HCT116 (cell line): ENCODE measurements around the gene DTWD2. TPM values are rescaled to one million over a fixed set of nuclear protein-coding genes. Genes with fewer than 3 reads are reported as not detected.

Experiments
- ATAC-seq: fragments of 200-7000 bp; cut with Tn5 transposase; 2 replicates; pipeline ENCODE4 v1.9.1; 2020; ENCODE audit warnings: mild to moderate bottlenecking, moderate library complexity
- BruUV-seq: library from RNA; stranded (reverse); fragments of 400-500 nt; replicated peaks from 2 replicates; lab custom pipeline; 2021; lab: Mats Ljungman, UMichigan
- CTCF ChIA-PET: fragments of 300-600 bp; sonication (Branson Sonifier 250); formaldehyde crosslinking; loops from one replicate; lab custom pipeline; 2021; ENCODE audit warnings: antibody characterized with exemption; lab: Charles Lee
- POLR2A ChIA-PET: fragments of 300-600, 350-600 bp; sonication (Branson Sonifier 250); formaldehyde crosslinking; loops from one replicate; lab custom pipeline; 2021; ENCODE audit warnings: antibody characterized with exemption; lab: Charles Lee
- RAD21 ChIA-PET, 2 experiments: fragments of 300-600 bp; sonication (Branson Sonifier 250); formaldehyde crosslinking; loops; one replicate each; lab custom pipeline; 2023; ENCODE audit warnings: low total read pairs in 2 of 2; ENCODE audit not compliant: uncharacterized antibody in 2 of 2, unreplicated experiment in 2 of 2, low non-redundant PET in 1 of 2; lab: Charles Lee
- DNase-seq: peaks from one replicate; pipeline ENCODE4 v3.0.0-alpha.2; 2010; ENCODE audit warnings: low read depth, low spot score
- H2AFZ ChIP-seq: fragments of 200-600 bp; shearing (Covaris generic), sonication (generic); 2 replicates; pipeline ENCODE4 v1.6.1; 2017; ENCODE audit warnings: low read depth, mixed run types, mixed read lengths, antibody characterized with exemption, low read length; ENCODE audit not compliant: poor library complexity, severe bottlenecking
- H3K27ac ChIP-seq: 2 replicates; pipeline ENCODE4 v1.5.1; 2012; ENCODE audit warnings: low read depth, low read length
- H3K27me3 ChIP-seq: fragments of 200-600 bp; sonication (generic); 2 replicates; pipeline ENCODE4 v1.6.1; 2016; ENCODE audit warnings: mixed run types, low read length, mixed read lengths; ENCODE audit not compliant: insufficient read depth
- H3K36me3 ChIP-seq, 2 experiments: fragments of 200-500 bp in 1 of 2; fragments of 200-600 bp in 1 of 2; sonication (Bioruptor generic) in 1 of 2; sonication (generic) in 1 of 2; 2 replicates each; pipeline versions ENCODE4 v1.5.1 to v1.6.1; 2014 to 2016; ENCODE audit warnings: low read length in 2 of 2, inconsistent platforms in 1 of 2, mixed read lengths in 1 of 2, mixed run types in 1 of 2; ENCODE audit not compliant: insufficient read depth in 2 of 2, control insufficient read depth in 1 of 2
- H3K4me1 ChIP-seq, 2 experiments: fragments of 200-600 bp in 1 of 2; sonication (generic) in 1 of 2; 2 replicates each; pipeline versions ENCODE4 v1.5.1 to v1.6.1; 2012 to 2017; ENCODE audit warnings: low read length in 2 of 2, inconsistent platforms in 1 of 2, mild to moderate bottlenecking in 1 of 2, mixed read lengths in 1 of 2, mixed run types in 1 of 2, moderate library complexity in 1 of 2; ENCODE audit not compliant: insufficient read depth in 2 of 2, control insufficient read depth in 1 of 2
- H3K4me2 ChIP-seq: fragments of 200-600 bp; sonication (generic); 2 replicates; pipeline ENCODE4 v1.6.1; 2017; ENCODE audit warnings: mixed run types, low read length, mixed read lengths
- H3K4me3 ChIP-seq, 2 experiments: fragments of 200-600 bp in 1 of 2; sonication (generic) in 1 of 2; replicated peaks in 1 of 2; 2 replicates each; pipeline ENCODE4 v1.5.1; 2011 to 2016; ENCODE audit warnings: low read length in 2 of 2, control low read depth in 1 of 2, low read depth in 1 of 2, mild to moderate bottlenecking in 1 of 2, mixed read lengths in 1 of 2, mixed run types in 1 of 2
- H3K79me2 ChIP-seq: fragments of 200-600 bp; sonication (generic); 2 replicates; pipeline ENCODE4 v1.6.1; 2017; ENCODE audit warnings: mild to moderate bottlenecking, mixed run types, low read length, moderate library complexity, mixed read lengths; ENCODE audit not compliant: insufficient read depth
- H3K9ac ChIP-seq: fragments of 200-600 bp; sonication (generic); 2 replicates; pipeline ENCODE4 v1.6.1; 2016; ENCODE audit warnings: low read length, mixed read lengths
- H3K9me2 ChIP-seq: fragments of 200-600 bp; sonication (generic), shearing (Covaris generic); 2 replicates; pipeline ENCODE4 v1.6.1; 2017; ENCODE audit warnings: mixed run types, mild to moderate bottlenecking, moderate library complexity; ENCODE audit not compliant: insufficient read depth
- H3K9me3 ChIP-seq, 2 experiments: fragments of 200-500 bp in 1 of 2; fragments of 200-600 bp in 1 of 2; sonication (Bioruptor generic) in 1 of 2; sonication (generic) in 1 of 2; 2 replicates each; pipeline ENCODE4 v1.6.1; 2014 to 2017; ENCODE audit warnings: low read length in 2 of 2, mixed read lengths in 2 of 2, inconsistent platforms in 1 of 2, low read depth in 1 of 2, mild to moderate bottlenecking in 1 of 2, mixed run types in 1 of 2, moderate library complexity in 1 of 2; ENCODE audit not compliant: control insufficient read depth in 1 of 2, insufficient read depth in 1 of 2
- H4K20me1 ChIP-seq: fragments of 200-600 bp; sonication (generic), shearing (Covaris generic); 2 replicates; pipeline ENCODE4 v1.6.1; 2017; ENCODE audit warnings: mixed run types, mild to moderate bottlenecking, moderate library complexity; ENCODE audit not compliant: insufficient read depth
- ATF3 ChIP-seq: IDR thresholded peaks from 2 replicates; pipeline ENCODE4 v1.6.1; 2012
- CEBPB ChIP-seq: IDR thresholded peaks from 2 replicates; pipeline ENCODE4 v1.6.1; 2012; ENCODE audit warnings: low read depth
- CTCF ChIP-seq, 3 experiments: fragments of 200-600 bp in 1 of 3; sonication (generic) in 1 of 3; IDR thresholded peaks in 2 of 3; conservative IDR thresholded peaks in 1 of 3; 2 replicates each; pipeline ENCODE4 v1.5.1; 2012 to 2017; ENCODE audit warnings: low read depth in 2 of 3, low read length in 2 of 3, antibody characterized with exemption in 1 of 3, borderline replicate concordance in 1 of 3, control low read depth in 1 of 3, mild to moderate bottlenecking in 1 of 3, mixed read lengths in 1 of 3, mixed run types in 1 of 3, moderate library complexity in 1 of 3; ENCODE audit not compliant: insufficient read depth in 1 of 3
- EGR1 ChIP-seq: IDR thresholded peaks from 2 replicates; pipeline ENCODE4 v1.6.1; 2012; ENCODE audit warnings: low read depth
- ELF1 ChIP-seq: IDR thresholded peaks from 2 replicates; pipeline ENCODE4 v1.6.1; 2012; ENCODE audit warnings: low read depth, borderline replicate concordance
- EZH2 ChIP-seq: fragments of 200-600 bp; sonication (generic); IDR thresholded peaks from 2 replicates; pipeline ENCODE4 v1.6.1; 2017; ENCODE audit warnings: antibody characterized with exemption, mixed run types
- EZH2phosphoT487 ChIP-seq: fragments of 200-600 bp; IDR thresholded peaks from 2 replicates; pipeline ENCODE4 v1.6.1; 2018; ENCODE audit warnings: antibody characterized with exemption, borderline replicate concordance
- FOSL1 ChIP-seq: IDR thresholded peaks from 2 replicates; pipeline ENCODE4 v1.6.1; 2012; ENCODE audit warnings: low read depth
- JUND ChIP-seq: IDR thresholded peaks from 2 replicates; pipeline ENCODE4 v1.6.1; 2012
- MAX ChIP-seq: IDR thresholded peaks from 2 replicates; pipeline ENCODE4 v1.6.1; 2012
- POLR2AphosphoS5 ChIP-seq: IDR thresholded peaks from 2 replicates; pipeline ENCODE4 v1.6.1; 2011; ENCODE audit warnings: mild to moderate bottlenecking, low read depth, low read length, moderate library complexity
- RAD21 ChIP-seq: IDR thresholded peaks from 2 replicates; pipeline ENCODE4 v1.6.1; 2012; ENCODE audit warnings: low read depth, mild to moderate bottlenecking
- REST ChIP-seq: IDR thresholded peaks from 2 replicates; pipeline ENCODE4 v1.6.1; 2012; ENCODE audit warnings: low read depth
- SP1 ChIP-seq: IDR thresholded peaks from 2 replicates; pipeline ENCODE4 v1.6.1; 2012; ENCODE audit warnings: low read depth
- SRF ChIP-seq: IDR thresholded peaks from 2 replicates; pipeline ENCODE4 v1.6.1; 2012; ENCODE audit warnings: low read depth
- TCF7L2 ChIP-seq: IDR thresholded peaks from 2 replicates; pipeline ENCODE4 v1.7.0; 2011; ENCODE audit warnings: borderline replicate concordance, inconsistent platforms; ENCODE audit not compliant: insufficient read depth, insufficient read length; ENCODE audit errors: extremely low read depth
- ZFX ChIP-seq: fragments of 450-650 bp; IDR thresholded peaks from 2 replicates; pipeline ENCODE4 v1.6.1; 2017
- ZNF274 ChIP-seq: fragments of 200-500 bp; sonication (Bioruptor generic); IDR thresholded peaks from 2 replicates; pipeline ENCODE4 v1.6.1; 2014; ENCODE audit warnings: mild to moderate bottlenecking, low read depth, low read length, inconsistent platforms
- intact Hi-C: fragments of 100-400 bp; cut with micrococcal nuclease; formaldehyde crosslinking; loops from 2 replicates; pipeline ENCODE4 v1.10.0; 2022
- total RNA-seq: library from RNA; stranded (reverse); gene quantifications from one replicate; pipeline ENCODE4 v1.2.1, GENCODE V29; 2021; ENCODE audit not compliant: unreplicated experiment

DTWD2 gene
- total RNA-seq, 1 experiment from 2014 or later, result 5.2 TPM

- no peaks in the 10 kb centered on the region for H3K79me2 ChIP-seq
- no peak for TF ChIP-seq SP1
- no peak for TF ChIP-seq EGR1
- TF ChIP-seq RAD21, result no peak
- H3K9ac ChIP-seq, result no peak overlapping the region
- H3K4me2 ChIP-seq, result no peak overlapping the region
- ChIA-PET CTCF (no interaction called here), RAD21 (no interaction called here), POLR2A (no interaction called here)
- no peak for DNase-seq
- no peak overlapping the region for H3K27ac ChIP-seq
- no peaks in the 10 kb centered on the region for H3K4me1 ChIP-seq
- no peaks in the 10 kb centered on the region for H3K9me2 ChIP-seq
- no peaks in the 10 kb centered on the region for H3K27me3 ChIP-seq
- intact Hi-C loops, result no loop called here
- no TSS peak for BruUV-seq
- no peaks in the 10 kb centered on the region for H3K36me3 ChIP-seq
- H3K9me3 ChIP-seq, result no peaks in the 10 kb centered on the region
- H4K20me1 ChIP-seq, result no peaks in the 10 kb centered on the region
- no peak overlapping the region for H3K4me3 ChIP-seq
- no peak overlapping the region for H2AFZ ChIP-seq
- no peak for ATAC-seq
These were observed 186.0 kb downstream of the DTWD2 start for GRCh38 chr5:118802335-118802734.

- no peak overlapping the region for H3K27ac ChIP-seq
- H2AFZ ChIP-seq, result no peak overlapping the region
- no TSS peak for BruUV-seq
- H3K9me2 ChIP-seq, result no peaks in the 10 kb centered on the region
- DNase-seq (no peak), ATAC-seq (no peak)
- no peaks in the 10 kb centered on the region for H3K79me2 ChIP-seq
- no peaks in the 10 kb centered on the region for H3K4me1 ChIP-seq
- intact Hi-C loops, result loop anchor here (10.0 kb wide), 1 partner anchor 1721 kb away; no protein-coding TSS in a partner anchor
- no peak overlapping the region for H3K4me2 ChIP-seq
- no peaks in the 10 kb centered on the region for H3K9me3 ChIP-seq
- ChIA-PET RAD21 (no interaction called here), CTCF (no interaction called here), POLR2A (no interaction called here)
- no peaks in the 10 kb centered on the region for H3K36me3 ChIP-seq
- H3K9ac ChIP-seq, result no peak overlapping the region
- H3K27me3 ChIP-seq, result no peaks in the 10 kb centered on the region
- H4K20me1 ChIP-seq, result no peaks in the 10 kb centered on the region
- TF ChIP-seq EZH2phosphoT487, result no peak
- no peak for TF ChIP-seq EZH2
- TF ChIP-seq CEBPB, result no peak
- TF ChIP-seq SRF, result no peak
- TF ChIP-seq ZFX, result no peak
- no peak for TF ChIP-seq ATF3
- TF ChIP-seq POLR2AphosphoS5, result no peak
- no peak for TF ChIP-seq MAX
- TF ChIP-seq FOSL1, result no peak
- TF ChIP-seq ELF1, result no peak
- no peak for TF ChIP-seq TCF7L2
- no peak for TF ChIP-seq REST
- no peak for TF ChIP-seq CTCF (IDR thresholded peaks at IDR 0.05 in 2 of 3, conservative IDR thresholded peaks at IDR 0.05 in 1 of 3; ENCODE audit: borderline replicate concordance in 1 of 3, insufficient read depth in 1 of 3, low read depth in 2 of 3, low read length in 2 of 3)
- TF ChIP-seq JUND, result no peak
- TF ChIP-seq ZNF274, result no peak
- no peak overlapping the region for H3K4me3 ChIP-seq
These were observed 192.3 kb downstream of the DTWD2 start for GRCh38 chr5:118796081-118796480.
